ENCODE measurements around the gene CALHM5. TPM values are rescaled to one million over a fixed set of nuclear protein-coding genes. Genes with fewer than 3 reads are reported as not detected.
A peak's percentile ranks its signal among the peaks of the same experiment; 100 is the strongest.

The CALHM5 gene
- total RNA-seq, 1 experiment from 2014 or later, result not detected

- H3K79me2 ChIP-seq (ENCODE audit: low read length), result no peaks in the 10 kb centered on the region
- H3F3A ChIP-seq (ENCODE audit: low read length, unreplicated experiment), result no peaks in the 10 kb centered on the region
- ChIA-PET CTCF (no interaction called here), POLR2A (ENCODE audit: unreplicated experiment) (no interaction called here)
- no peak overlapping the region for H3K27ac ChIP-seq (ENCODE audit: low read length)
- intact Hi-C loops (cut with micrococcal nuclease), result no loop called here
- H3K27me3 ChIP-seq (ENCODE audit: low read length), result no peaks in the 10 kb centered on the region
- DNase-seq (peak; percentile 21), ATAC-seq (no peak)
- H2AFZ ChIP-seq (ENCODE audit: low read length), result no peak overlapping the region
- H4K20me1 ChIP-seq (ENCODE audit: low read length), result no peaks in the 10 kb centered on the region
- TF ChIP-seq EZH2phosphoT487 (IDR thresholded peaks at IDR 0.05; ENCODE audit: borderline replicate concordance, low read length) (no peak), EZH2 (IDR thresholded peaks at IDR 0.05; ENCODE audit: low read length, unreplicated experiment) (no peak)
- TF ChIP-seq, protein P1, sequence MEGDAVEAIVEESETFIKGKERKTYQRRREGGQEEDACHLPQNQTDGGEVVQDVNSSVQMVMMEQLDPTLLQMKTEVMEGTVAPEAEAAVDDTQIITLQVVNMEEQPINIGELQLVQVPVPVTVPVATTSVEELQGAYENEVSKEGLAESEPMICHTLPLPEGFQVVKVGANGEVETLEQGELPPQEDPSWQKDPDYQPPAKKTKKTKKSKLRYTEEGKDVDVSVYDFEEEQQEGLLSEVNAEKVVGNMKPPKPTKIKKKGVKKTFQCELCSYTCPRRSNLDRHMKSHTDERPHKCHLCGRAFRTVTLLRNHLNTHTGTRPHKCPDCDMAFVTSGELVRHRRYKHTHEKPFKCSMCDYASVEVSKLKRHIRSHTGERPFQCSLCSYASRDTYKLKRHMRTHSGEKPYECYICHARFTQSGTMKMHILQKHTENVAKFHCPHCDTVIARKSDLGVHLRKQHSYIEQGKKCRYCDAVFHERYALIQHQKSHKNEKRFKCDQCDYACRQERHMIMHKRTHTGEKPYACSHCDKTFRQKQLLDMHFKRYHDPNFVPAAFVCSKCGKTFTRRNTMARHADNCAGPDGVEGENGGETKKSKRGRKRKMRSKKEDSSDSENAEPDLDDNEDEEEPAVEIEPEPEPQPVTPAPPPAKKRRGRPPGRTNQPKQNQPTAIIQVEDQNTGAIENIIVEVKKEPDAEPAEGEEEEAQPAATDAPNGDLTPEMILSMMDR (conservative IDR thresholded peaks at IDR 0.05; ENCODE audit: low read depth, low read length), result no peak
- 0 out of 2 replicates have a peak, but pooled peaks cover 5% of the 10 kb centered on the region for H3K4me1 ChIP-seq (ENCODE audit: insufficient read depth, low read length)
- H3K36me3 ChIP-seq (ENCODE audit: low read depth, low read length), result no peaks in the 10 kb centered on the region
- H3K9me3 ChIP-seq (ENCODE audit: low read length), result no peaks in the 10 kb centered on the region
- no peaks in the 10 kb centered on the region for H3K9me2 ChIP-seq (replicated peaks; ENCODE audit: low read length)
- no peak overlapping the region for H3K9ac ChIP-seq (ENCODE audit: low read length)
- H3K4me3 ChIP-seq (ENCODE audit: low read length), result no peak overlapping the region
- BruUV-seq (replicated peaks), result no TSS peak
- no peak overlapping the region for H3K4me2 ChIP-seq (ENCODE audit: low read length)
Observed at GRCh38 chr6:116513224-116513875, 1.9 kb downstream of the CALHM5 start.

DNA sequence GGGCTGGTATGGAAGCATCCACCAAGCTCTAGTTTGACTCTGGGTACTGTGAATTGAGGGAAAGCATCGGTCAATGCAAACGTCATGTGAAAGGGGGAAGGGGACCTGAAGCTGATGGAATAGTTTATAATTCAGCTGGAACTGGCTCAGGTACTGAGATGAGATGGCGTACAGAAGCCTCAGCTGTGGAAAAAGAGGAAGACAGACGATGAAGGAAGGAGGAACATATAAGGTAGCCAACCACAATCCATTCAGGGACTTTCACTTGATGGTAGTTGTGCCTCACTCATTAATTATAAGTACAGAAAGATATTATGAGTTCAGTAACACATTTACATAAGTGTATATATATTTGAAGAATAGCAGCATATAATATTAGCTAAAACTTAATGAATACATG, 2.7 kb downstream of the CALHM5 start:
- no peak overlapping the region for H3K9ac ChIP-seq (ENCODE audit: low read length)
- H3K27me3 ChIP-seq (ENCODE audit: low read length), result no peaks in the 10 kb centered on the region
- DNase-seq, result no peak
- no peak overlapping the region for H3K4me2 ChIP-seq (ENCODE audit: low read length)
- no peaks in the 10 kb centered on the region for H3K79me2 ChIP-seq (ENCODE audit: low read length)
- H3K9me3 ChIP-seq (ENCODE audit: low read length), result no peaks in the 10 kb centered on the region
- 0 out of 2 replicates have a peak, but pooled peaks cover 5% of the 10 kb centered on the region for H3K4me1 ChIP-seq (ENCODE audit: insufficient read depth, low read length)
- intact Hi-C loops (cut with micrococcal nuclease), result no loop called here
- H3K4me3 ChIP-seq (ENCODE audit: low read length), result no peak overlapping the region
- no peaks in the 10 kb centered on the region for H3K36me3 ChIP-seq (ENCODE audit: low read depth, low read length)
- CTCF ChIA-PET, result interaction anchor here (0.5 kb wide), 1 partner anchor 407 kb away, joined by 4 read pairs; no protein-coding TSS in a partner anchor
- H3F3A ChIP-seq (ENCODE audit: low read length, unreplicated experiment), result no peaks in the 10 kb centered on the region
- H3K9me2 ChIP-seq (replicated peaks; ENCODE audit: low read length), result no peaks in the 10 kb centered on the region
- no peak overlapping the region for H2AFZ ChIP-seq (ENCODE audit: low read length)
- ATAC-seq, result no peak
- POLR2A ChIA-PET (ENCODE audit: unreplicated experiment), result no interaction called here
- no TSS peak for BruUV-seq (replicated peaks)
- no peaks in the 10 kb centered on the region for H4K20me1 ChIP-seq (ENCODE audit: low read length)
- TF ChIP-seq, protein P1 (conservative IDR thresholded peaks at IDR 0.05; ENCODE audit: low read depth, low read length), result no peak
- TF ChIP-seq EZH2phosphoT487 (IDR thresholded peaks at IDR 0.05; ENCODE audit: borderline replicate concordance, low read length) (no peak), EZH2 (IDR thresholded peaks at IDR 0.05; ENCODE audit: low read length, unreplicated experiment) (no peak)
- no peak overlapping the region for H3K27ac ChIP-seq (ENCODE audit: low read length)

DNA sequence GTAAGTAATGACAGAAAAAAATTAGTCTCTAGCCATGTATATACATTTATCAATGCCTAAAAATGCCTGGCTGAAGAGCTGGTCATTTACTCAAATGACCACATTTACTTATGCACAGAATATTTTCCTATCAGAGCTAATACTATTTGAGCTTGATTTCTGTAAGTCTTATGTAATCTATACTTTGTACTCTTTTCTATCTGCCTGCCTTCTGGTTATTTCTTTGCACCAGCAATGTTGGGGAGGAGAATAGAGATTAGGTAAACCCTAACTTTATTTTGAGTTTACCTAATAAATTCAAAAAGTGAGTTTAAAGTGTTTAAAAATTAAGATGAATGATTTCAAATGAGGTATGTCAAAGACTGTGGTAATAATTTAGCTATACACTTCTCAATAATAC, 3.7 kb downstream of the CALHM5 start:
- Histone ChIP-seq H3K79me2 (ENCODE audit: low read length) (no peaks in the 10 kb centered on the region), H3F3A (ENCODE audit: low read length, unreplicated experiment) (no peaks in the 10 kb centered on the region), H3K9me3 (ENCODE audit: low read length) (no peaks in the 10 kb centered on the region), H3K27me3 (ENCODE audit: low read length) (no peaks in the 10 kb centered on the region), H3K4me2 (ENCODE audit: low read length) (no peak overlapping the region), H3K4me1 (ENCODE audit: insufficient read depth, low read length) (0 out of 2 replicates have a peak, but pooled peaks cover 5% of the 10 kb centered on the region), H3K4me3 (ENCODE audit: low read length) (no peak overlapping the region), H3K9me2 (replicated peaks; ENCODE audit: low read length) (no peaks in the 10 kb centered on the region), H3K36me3 (ENCODE audit: low read depth, low read length) (no peaks in the 10 kb centered on the region), H4K20me1 (ENCODE audit: low read length) (no peaks in the 10 kb centered on the region), H3K9ac (ENCODE audit: low read length) (no peak overlapping the region), H3K27ac (ENCODE audit: low read length) (no peak overlapping the region), H2AFZ (ENCODE audit: low read length) (no peak overlapping the region)
- POLR2A ChIA-PET (ENCODE audit: unreplicated experiment), result no interaction called here
- no peak for ATAC-seq
- TF ChIP-seq EZH2phosphoT487 (IDR thresholded peaks at IDR 0.05; ENCODE audit: borderline replicate concordance, low read length) (no peak), EZH2 (IDR thresholded peaks at IDR 0.05; ENCODE audit: low read length, unreplicated experiment) (no peak)
- TF ChIP-seq, protein P1 (conservative IDR thresholded peaks at IDR 0.05; ENCODE audit: low read depth, low read length), result no peak
- BruUV-seq (replicated peaks), result no TSS peak
- DNase-seq, result no peak
- intact Hi-C loops (cut with micrococcal nuclease), result no loop called here
- CTCF ChIA-PET, result no interaction called here

Data from PC-3 (cell line).